Superior temporal gyrus (tissue), 1 donor: ENCODE measurements around the gene C1orf198.
A peak's percentile ranks its signal among the peaks of the same experiment; 100 is the strongest.

Experiments used
- DNase-seq: peaks from one replicate; pipeline ENCODE4 v3.0.0-alpha.2; 2016; ENCODE audit errors: extremely low spot score

C1orf198 gene

GRCh38 chr1:230892018-230892491, 23.7 kb upstream of the C1orf198 start:
- DNase-seq: no peak

- no peak for DNase-seq
Measured at GRCh38 chr1:230891413-230891812, 23.1 kb upstream of the C1orf198 start.

- no peak for DNase-seq
Measured at GRCh38 chr1:230884646-230885045, 16.3 kb upstream of the C1orf198 start.

- DNase-seq: peak; percentile 29
Measured at GRCh38 chr1:230883967-230884366, 15.6 kb upstream of the C1orf198 start.

- no peak for DNase-seq
Measured at GRCh38 chr1:230879778-230880177, 11.5 kb upstream of the C1orf198 start.

- DNase-seq: no peak
Measured at GRCh38 chr1:230878591-230878990, 10.3 kb upstream of the C1orf198 start.

- DNase-seq: no peak
Measured at GRCh38 chr1:230877924-230878590, 9.7 kb upstream of the C1orf198 start.

GRCh38 chr1:230877146-230877923, 9.0 kb upstream of the C1orf198 start:
- no peak for DNase-seq

- DNase-seq: no peak
Measured at GRCh38 chr1:230876660-230877059, 8.3 kb upstream of the C1orf198 start.

- no peak for DNase-seq
Measured at GRCh38 chr1:230875370-230875769, 7.0 kb upstream of the C1orf198 start.

- DNase-seq: no peak
Measured at GRCh38 chr1:230870916-230871315, 2.6 kb upstream of the C1orf198 start.

GRCh38 chr1:230869500-230869899, 1.2 kb upstream of the C1orf198 start:
- no peak for DNase-seq

GRCh38 chr1:230868736-230869385, 540 bp upstream of the C1orf198 start:
- peak; percentile 32 for DNase-seq

- peak; percentile 79 for DNase-seq
Measured at GRCh38 chr1:230867101-230867902, 1.0 kb downstream of the C1orf198 start.

GRCh38 chr1:230866171-230867070, 1.9 kb downstream of the C1orf198 start:
- DNase-seq: peak; percentile 78

GRCh38 chr1:230865062-230865817, 3.1 kb downstream of the C1orf198 start:
- DNase-seq: peak; percentile 45

GRCh38 chr1:230864441-230864840, 3.9 kb downstream of the C1orf198 start:
- DNase-seq: peak; percentile 72

- peak; percentile 57 for DNase-seq
Measured at GRCh38 chr1:230863449-230863848, 4.9 kb downstream of the C1orf198 start.

- DNase-seq: no peak
Measured at GRCh38 chr1:230861970-230862595, 6.2 kb downstream of the C1orf198 start.
